Measurements from ENCODE around the gene OR8B12.

Gene OR8B12

DNA sequence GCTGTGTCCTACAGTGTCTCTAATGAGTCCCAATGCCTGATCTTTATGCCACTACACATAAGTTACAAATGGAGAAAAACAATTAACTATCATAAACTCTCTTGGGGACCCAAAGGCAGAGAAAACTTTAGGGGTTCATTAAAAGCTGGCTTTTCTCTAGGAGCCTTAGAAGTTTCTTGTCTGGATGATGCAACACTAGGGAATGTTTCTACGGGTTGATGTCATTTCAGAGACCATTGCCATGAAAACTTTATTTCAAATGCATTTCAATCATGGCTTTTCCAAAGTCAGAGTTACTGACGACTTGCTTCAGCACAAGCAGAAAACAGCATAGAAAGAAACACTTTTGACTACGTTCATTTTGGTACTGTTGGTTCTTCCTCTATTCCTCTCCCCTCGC, 8.5 kb upstream of the OR8B12 start:
- no peak for ATAC-seq
- TF ChIP-seq TOX (CRISPR knock-in tag; IDR thresholded peaks at IDR 0.05; ENCODE audit: borderline replicate concordance) (no peak), CSDC2 (CRISPR knock-in tag; IDR thresholded peaks at IDR 0.05) (no peak), ZFP3 (CRISPR knock-in tag; IDR thresholded peaks at IDR 0.05) (no peak), OSR1 (CRISPR knock-in tag; IDR thresholded peaks at IDR 0.05) (no peak), SNAI2 (CRISPR knock-in tag; IDR thresholded peaks at IDR 0.05) (no peak)
- TF ChIP-seq, protein P1, sequence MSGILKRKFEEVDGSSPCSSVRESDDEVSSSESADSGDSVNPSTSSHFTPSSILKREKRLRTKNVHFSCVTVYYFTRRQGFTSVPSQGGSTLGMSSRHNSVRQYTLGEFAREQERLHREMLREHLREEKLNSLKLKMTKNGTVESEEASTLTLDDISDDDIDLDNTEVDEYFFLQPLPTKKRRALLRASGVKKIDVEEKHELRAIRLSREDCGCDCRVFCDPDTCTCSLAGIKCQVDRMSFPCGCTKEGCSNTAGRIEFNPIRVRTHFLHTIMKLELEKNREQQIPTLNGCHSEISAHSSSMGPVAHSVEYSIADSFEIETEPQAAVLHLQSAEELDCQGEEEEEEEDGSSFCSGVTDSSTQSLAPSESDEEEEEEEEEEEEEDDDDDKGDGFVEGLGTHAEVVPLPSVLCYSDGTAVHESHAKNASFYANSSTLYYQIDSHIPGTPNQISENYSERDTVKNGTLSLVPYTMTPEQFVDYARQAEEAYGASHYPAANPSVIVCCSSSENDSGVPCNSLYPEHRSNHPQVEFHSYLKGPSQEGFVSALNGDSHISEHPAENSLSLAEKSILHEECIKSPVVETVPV (CRISPR knock-in tag; IDR thresholded peaks at IDR 0.05) = no peak
- TF ChIP-seq, protein P2, sequence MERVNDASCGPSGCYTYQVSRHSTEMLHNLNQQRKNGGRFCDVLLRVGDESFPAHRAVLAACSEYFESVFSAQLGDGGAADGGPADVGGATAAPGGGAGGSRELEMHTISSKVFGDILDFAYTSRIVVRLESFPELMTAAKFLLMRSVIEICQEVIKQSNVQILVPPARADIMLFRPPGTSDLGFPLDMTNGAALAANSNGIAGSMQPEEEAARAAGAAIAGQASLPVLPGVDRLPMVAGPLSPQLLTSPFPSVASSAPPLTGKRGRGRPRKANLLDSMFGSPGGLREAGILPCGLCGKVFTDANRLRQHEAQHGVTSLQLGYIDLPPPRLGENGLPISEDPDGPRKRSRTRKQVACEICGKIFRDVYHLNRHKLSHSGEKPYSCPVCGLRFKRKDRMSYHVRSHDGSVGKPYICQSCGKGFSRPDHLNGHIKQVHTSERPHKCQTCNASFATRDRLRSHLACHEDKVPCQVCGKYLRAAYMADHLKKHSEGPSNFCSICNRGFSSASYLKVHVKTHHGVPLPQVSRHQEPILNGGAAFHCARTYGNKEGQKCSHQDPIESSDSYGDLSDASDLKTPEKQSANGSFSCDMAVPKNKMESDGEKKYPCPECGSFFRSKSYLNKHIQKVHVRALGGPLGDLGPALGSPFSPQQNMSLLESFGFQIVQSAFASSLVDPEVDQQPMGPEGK (CRISPR knock-in tag; IDR thresholded peaks at IDR 0.05; ENCODE audit: borderline replicate concordance) = no peak
- TF ChIP-seq, protein P3, sequence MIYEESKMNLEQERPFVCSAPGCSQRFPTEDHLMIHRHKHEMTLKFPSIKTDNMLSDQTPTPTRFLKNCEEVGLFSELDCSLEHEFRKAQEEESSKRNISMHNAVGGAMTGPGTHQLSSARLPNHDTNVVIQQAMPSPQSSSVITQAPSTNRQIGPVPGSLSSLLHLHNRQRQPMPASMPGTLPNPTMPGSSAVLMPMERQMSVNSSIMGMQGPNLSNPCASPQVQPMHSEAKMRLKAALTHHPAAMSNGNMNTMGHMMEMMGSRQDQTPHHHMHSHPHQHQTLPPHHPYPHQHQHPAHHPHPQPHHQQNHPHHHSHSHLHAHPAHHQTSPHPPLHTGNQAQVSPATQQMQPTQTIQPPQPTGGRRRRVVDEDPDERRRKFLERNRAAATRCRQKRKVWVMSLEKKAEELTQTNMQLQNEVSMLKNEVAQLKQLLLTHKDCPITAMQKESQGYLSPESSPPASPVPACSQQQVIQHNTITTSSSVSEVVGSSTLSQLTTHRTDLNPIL (CRISPR knock-in tag; IDR thresholded peaks at IDR 0.05; ENCODE audit: low read depth) = no peak
- TF ChIP-seq, protein P4, sequence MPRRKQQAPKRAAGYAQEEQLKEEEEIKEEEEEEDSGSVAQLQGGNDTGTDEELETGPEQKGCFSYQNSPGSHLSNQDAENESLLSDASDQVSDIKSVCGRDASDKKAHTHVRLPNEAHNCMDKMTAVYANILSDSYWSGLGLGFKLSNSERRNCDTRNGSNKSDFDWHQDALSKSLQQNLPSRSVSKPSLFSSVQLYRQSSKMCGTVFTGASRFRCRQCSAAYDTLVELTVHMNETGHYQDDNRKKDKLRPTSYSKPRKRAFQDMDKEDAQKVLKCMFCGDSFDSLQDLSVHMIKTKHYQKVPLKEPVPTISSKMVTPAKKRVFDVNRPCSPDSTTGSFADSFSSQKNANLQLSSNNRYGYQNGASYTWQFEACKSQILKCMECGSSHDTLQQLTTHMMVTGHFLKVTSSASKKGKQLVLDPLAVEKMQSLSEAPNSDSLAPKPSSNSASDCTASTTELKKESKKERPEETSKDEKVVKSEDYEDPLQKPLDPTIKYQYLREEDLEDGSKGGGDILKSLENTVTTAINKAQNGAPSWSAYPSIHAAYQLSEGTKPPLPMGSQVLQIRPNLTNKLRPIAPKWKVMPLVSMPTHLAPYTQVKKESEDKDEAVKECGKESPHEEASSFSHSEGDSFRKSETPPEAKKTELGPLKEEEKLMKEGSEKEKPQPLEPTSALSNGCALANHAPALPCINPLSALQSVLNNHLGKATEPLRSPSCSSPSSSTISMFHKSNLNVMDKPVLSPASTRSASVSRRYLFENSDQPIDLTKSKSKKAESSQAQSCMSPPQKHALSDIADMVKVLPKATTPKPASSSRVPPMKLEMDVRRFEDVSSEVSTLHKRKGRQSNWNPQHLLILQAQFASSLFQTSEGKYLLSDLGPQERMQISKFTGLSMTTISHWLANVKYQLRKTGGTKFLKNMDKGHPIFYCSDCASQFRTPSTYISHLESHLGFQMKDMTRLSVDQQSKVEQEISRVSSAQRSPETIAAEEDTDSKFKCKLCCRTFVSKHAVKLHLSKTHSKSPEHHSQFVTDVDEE (CRISPR knock-in tag; IDR thresholded peaks at IDR 0.05) = no peak

DNA sequence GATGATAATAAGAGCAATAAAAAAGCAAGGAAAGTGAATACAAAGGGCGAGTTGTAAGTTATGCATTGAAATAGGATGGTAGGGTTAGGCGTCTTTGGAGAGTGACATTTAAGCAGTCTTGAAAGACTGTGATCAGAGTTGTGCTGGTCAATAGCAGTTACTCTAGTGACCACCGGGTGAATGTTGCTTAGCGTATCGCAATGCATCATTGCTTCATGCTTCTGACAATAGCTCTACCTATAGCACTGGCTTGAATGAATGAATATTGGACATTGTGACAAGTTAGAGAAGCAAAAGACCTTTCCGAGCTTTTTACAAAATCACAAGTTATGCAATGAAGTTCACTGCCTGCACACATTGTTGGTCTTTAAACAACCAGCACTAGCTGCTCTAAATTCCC, 7.7 kb upstream of the OR8B12 start:
- no peak for TF ChIP-seq ZFP3 (CRISPR knock-in tag; IDR thresholded peaks at IDR 0.05)
- TF ChIP-seq OSR1 (CRISPR knock-in tag; IDR thresholded peaks at IDR 0.05) = no peak
- TF ChIP-seq PPARA (CRISPR knock-in tag; IDR thresholded peaks at IDR 0.05; ENCODE audit: borderline replicate concordance) = no peak
- no peak for TF ChIP-seq ZNF565 (CRISPR knock-in tag; conservative IDR thresholded peaks at IDR 0.05; ENCODE audit: low read depth)
- TF ChIP-seq GLIS3 (CRISPR knock-in tag; IDR thresholded peaks at IDR 0.05) = no peak
- TF ChIP-seq ESRRG (CRISPR knock-in tag; IDR thresholded peaks at IDR 0.05) = no peak
- ATAC-seq = no peak

DNA sequence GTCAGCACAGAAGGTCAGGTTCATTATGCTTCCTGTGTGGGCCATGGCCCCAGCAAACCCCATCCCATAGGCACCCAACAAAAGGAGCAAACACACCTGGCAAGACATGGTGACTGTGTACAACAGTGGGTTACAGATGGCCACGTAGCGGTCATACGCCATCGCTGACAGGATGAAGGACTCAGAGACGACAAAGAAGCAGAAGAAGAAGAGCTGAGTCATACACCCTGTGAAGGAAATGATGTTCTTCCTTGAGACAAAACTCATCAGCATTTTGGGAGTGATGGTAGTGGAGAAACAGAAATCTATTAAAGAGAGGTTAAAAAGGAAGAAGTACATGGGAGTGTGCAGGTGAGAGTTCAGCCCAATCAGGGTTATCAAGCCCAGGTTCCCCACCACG, 309 bp downstream of the OR8B12 start:
- no peak for ATAC-seq
- TF ChIP-seq, protein P1 (CRISPR knock-in tag; IDR thresholded peaks at IDR 0.05) = no peak
- TF ChIP-seq, protein P5, sequence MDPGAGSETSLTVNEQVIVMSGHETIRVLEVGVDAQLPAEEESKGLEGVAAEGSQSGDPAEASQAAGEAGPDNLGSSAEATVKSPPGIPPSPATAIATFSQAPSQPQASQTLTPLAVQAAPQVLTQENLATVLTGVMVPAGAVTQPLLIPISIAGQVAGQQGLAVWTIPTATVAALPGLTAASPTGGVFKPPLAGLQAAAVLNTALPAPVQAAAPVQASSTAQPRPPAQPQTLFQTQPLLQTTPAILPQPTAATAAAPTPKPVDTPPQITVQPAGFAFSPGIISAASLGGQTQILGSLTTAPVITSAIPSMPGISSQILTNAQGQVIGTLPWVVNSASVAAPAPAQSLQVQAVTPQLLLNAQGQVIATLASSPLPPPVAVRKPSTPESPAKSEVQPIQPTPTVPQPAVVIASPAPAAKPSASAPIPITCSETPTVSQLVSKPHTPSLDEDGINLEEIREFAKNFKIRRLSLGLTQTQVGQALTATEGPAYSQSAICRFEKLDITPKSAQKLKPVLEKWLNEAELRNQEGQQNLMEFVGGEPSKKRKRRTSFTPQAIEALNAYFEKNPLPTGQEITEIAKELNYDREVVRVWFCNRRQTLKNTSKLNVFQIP (CRISPR knock-in tag; IDR thresholded peaks at IDR 0.05; ENCODE audit: borderline replicate concordance, low read depth) = no peak
- TF ChIP-seq RARB (CRISPR knock-in tag; IDR thresholded peaks at IDR 0.05) (no peak), ZNF565 (CRISPR knock-in tag; conservative IDR thresholded peaks at IDR 0.05; ENCODE audit: low read depth) (no peak), ARNTL (CRISPR knock-in tag; IDR thresholded peaks at IDR 0.05; ENCODE audit: borderline replicate concordance, low read depth) (no peak), OSR1 (CRISPR knock-in tag; IDR thresholded peaks at IDR 0.05) (no peak), PPARA (CRISPR knock-in tag; IDR thresholded peaks at IDR 0.05; ENCODE audit: borderline replicate concordance) (no peak), ZFP3 (CRISPR knock-in tag; IDR thresholded peaks at IDR 0.05) (no peak), BACH2 (CRISPR knock-in tag; IDR thresholded peaks at IDR 0.05; ENCODE audit: borderline replicate concordance) (no peak), ZFP30 (CRISPR knock-in tag; IDR thresholded peaks at IDR 0.05) (no peak), ZC3H10 (CRISPR knock-in tag; IDR thresholded peaks at IDR 0.05) (no peak), TOX (CRISPR knock-in tag; IDR thresholded peaks at IDR 0.05; ENCODE audit: borderline replicate concordance) (no peak)
- TF ChIP-seq, protein P4 (CRISPR knock-in tag; IDR thresholded peaks at IDR 0.05) = no peak
- TF ChIP-seq, protein P2 (CRISPR knock-in tag; IDR thresholded peaks at IDR 0.05; ENCODE audit: borderline replicate concordance) = no peak
- TF ChIP-seq, protein P3 (CRISPR knock-in tag; IDR thresholded peaks at IDR 0.05; ENCODE audit: low read depth) = no peak

Measured in SK-N-SH treated with all-trans-retinoic acid at 6 μM for 48 hours (cell line).